HCT116 (cell line): ENCODE measurements around the gene SMYD4.

Experiments used
- EGR1 ChIP-seq: IDR thresholded peaks from 2 replicates; pipeline ENCODE4 v1.6.1; 2012; ENCODE audit warnings: low read depth
- EZH2 ChIP-seq: fragments of 200-600 bp; sonication (generic); IDR thresholded peaks from 2 replicates; pipeline ENCODE4 v1.6.1; 2017; ENCODE audit warnings: antibody characterized with exemption, mixed run types
- JUND ChIP-seq: IDR thresholded peaks from 2 replicates; pipeline ENCODE4 v1.6.1; 2012
- POLR2A ChIP-seq: IDR thresholded peaks from 2 replicates; pipeline ENCODE4 v1.7.0; 2011; ENCODE audit warnings: borderline replicate concordance; ENCODE audit not compliant: insufficient read depth, insufficient read length; ENCODE audit errors: extremely low read depth
- POLR2AphosphoS5 ChIP-seq: IDR thresholded peaks from 2 replicates; pipeline ENCODE4 v1.6.1; 2011; ENCODE audit warnings: mild to moderate bottlenecking, low read depth, low read length, moderate library complexity
- RAD21 ChIP-seq: IDR thresholded peaks from 2 replicates; pipeline ENCODE4 v1.6.1; 2012; ENCODE audit warnings: low read depth, mild to moderate bottlenecking
- YY1 ChIP-seq: IDR thresholded peaks from 2 replicates; pipeline ENCODE4 v1.6.1; 2011; ENCODE audit warnings: low read length, low read depth, moderate library complexity, mild to moderate bottlenecking; ENCODE audit not compliant: insufficient replicate concordance; ENCODE audit errors: extremely low read depth
- ZNF274 ChIP-seq: fragments of 200-500 bp; sonication (Bioruptor generic); IDR thresholded peaks from 2 replicates; pipeline ENCODE4 v1.6.1; 2014; ENCODE audit warnings: mild to moderate bottlenecking, low read depth, low read length, inconsistent platforms
- TF ChIP-seq, protein P1 (sequence below), 3 experiments: fragments of 200-600 bp in 1 of 3; sonication (generic) in 1 of 3; IDR thresholded peaks in 2 of 3; conservative IDR thresholded peaks in 1 of 3; 2 replicates each; pipeline ENCODE4 v1.5.1; 2012 to 2017; ENCODE audit warnings: low read depth in 2 of 3, low read length in 2 of 3, antibody characterized with exemption in 1 of 3, borderline replicate concordance in 1 of 3, control low read depth in 1 of 3, mild to moderate bottlenecking in 1 of 3, mixed read lengths in 1 of 3, mixed run types in 1 of 3, moderate library complexity in 1 of 3; ENCODE audit not compliant: insufficient read depth in 1 of 3
- TF ChIP-seq, protein P2 (sequence below): IDR thresholded peaks from 2 replicates; pipeline ENCODE4 v1.6.1; 2011; ENCODE audit warnings: mild to moderate bottlenecking, low read length, moderate library complexity; ENCODE audit not compliant: insufficient replicate concordance; ENCODE audit errors: extremely low read depth
- TF ChIP-seq, protein P3 (sequence below): IDR thresholded peaks from 2 replicates; pipeline ENCODE4 v1.6.1; 2012
- TF ChIP-seq, protein P4 (sequence below): IDR thresholded peaks from 2 replicates; pipeline ENCODE4 v1.6.1; 2012; ENCODE audit warnings: low read depth

- TF ChIP-seq POLR2AphosphoS5 = no peak
- TF ChIP-seq, protein P1, sequence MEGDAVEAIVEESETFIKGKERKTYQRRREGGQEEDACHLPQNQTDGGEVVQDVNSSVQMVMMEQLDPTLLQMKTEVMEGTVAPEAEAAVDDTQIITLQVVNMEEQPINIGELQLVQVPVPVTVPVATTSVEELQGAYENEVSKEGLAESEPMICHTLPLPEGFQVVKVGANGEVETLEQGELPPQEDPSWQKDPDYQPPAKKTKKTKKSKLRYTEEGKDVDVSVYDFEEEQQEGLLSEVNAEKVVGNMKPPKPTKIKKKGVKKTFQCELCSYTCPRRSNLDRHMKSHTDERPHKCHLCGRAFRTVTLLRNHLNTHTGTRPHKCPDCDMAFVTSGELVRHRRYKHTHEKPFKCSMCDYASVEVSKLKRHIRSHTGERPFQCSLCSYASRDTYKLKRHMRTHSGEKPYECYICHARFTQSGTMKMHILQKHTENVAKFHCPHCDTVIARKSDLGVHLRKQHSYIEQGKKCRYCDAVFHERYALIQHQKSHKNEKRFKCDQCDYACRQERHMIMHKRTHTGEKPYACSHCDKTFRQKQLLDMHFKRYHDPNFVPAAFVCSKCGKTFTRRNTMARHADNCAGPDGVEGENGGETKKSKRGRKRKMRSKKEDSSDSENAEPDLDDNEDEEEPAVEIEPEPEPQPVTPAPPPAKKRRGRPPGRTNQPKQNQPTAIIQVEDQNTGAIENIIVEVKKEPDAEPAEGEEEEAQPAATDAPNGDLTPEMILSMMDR (IDR thresholded peaks at IDR 0.05 in 2 of 3, conservative IDR thresholded peaks at IDR 0.05 in 1 of 3; ENCODE audit: borderline replicate concordance in 1 of 3, insufficient read depth in 1 of 3, low read depth in 2 of 3, low read length in 2 of 3) = no peak
- TF ChIP-seq, protein P2, sequence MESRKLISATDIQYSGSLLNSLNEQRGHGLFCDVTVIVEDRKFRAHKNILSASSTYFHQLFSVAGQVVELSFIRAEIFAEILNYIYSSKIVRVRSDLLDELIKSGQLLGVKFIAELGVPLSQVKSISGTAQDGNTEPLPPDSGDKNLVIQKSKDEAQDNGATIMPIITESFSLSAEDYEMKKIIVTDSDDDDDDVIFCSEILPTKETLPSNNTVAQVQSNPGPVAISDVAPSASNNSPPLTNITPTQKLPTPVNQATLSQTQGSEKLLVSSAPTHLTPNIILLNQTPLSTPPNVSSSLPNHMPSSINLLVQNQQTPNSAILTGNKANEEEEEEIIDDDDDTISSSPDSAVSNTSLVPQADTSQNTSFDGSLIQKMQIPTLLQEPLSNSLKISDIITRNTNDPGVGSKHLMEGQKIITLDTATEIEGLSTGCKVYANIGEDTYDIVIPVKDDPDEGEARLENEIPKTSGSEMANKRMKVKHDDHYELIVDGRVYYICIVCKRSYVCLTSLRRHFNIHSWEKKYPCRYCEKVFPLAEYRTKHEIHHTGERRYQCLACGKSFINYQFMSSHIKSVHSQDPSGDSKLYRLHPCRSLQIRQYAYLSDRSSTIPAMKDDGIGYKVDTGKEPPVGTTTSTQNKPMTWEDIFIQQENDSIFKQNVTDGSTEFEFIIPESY = no peak
- no peak for TF ChIP-seq POLR2A
- TF ChIP-seq RAD21 = no peak
- no peak for TF ChIP-seq JUND
- TF ChIP-seq YY1 = no peak
- no peak for TF ChIP-seq EZH2
- TF ChIP-seq ZNF274 = no peak
- TF ChIP-seq, protein P3, sequence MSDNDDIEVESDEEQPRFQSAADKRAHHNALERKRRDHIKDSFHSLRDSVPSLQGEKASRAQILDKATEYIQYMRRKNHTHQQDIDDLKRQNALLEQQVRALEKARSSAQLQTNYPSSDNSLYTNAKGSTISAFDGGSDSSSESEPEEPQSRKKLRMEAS = no peak
- TF ChIP-seq, protein P4, sequence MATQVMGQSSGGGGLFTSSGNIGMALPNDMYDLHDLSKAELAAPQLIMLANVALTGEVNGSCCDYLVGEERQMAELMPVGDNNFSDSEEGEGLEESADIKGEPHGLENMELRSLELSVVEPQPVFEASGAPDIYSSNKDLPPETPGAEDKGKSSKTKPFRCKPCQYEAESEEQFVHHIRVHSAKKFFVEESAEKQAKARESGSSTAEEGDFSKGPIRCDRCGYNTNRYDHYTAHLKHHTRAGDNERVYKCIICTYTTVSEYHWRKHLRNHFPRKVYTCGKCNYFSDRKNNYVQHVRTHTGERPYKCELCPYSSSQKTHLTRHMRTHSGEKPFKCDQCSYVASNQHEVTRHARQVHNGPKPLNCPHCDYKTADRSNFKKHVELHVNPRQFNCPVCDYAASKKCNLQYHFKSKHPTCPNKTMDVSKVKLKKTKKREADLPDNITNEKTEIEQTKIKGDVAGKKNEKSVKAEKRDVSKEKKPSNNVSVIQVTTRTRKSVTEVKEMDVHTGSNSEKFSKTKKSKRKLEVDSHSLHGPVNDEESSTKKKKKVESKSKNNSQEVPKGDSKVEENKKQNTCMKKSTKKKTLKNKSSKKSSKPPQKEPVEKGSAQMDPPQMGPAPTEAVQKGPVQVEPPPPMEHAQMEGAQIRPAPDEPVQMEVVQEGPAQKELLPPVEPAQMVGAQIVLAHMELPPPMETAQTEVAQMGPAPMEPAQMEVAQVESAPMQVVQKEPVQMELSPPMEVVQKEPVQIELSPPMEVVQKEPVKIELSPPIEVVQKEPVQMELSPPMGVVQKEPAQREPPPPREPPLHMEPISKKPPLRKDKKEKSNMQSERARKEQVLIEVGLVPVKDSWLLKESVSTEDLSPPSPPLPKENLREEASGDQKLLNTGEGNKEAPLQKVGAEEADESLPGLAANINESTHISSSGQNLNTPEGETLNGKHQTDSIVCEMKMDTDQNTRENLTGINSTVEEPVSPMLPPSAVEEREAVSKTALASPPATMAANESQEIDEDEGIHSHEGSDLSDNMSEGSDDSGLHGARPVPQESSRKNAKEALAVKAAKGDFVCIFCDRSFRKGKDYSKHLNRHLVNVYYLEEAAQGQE = no peak
- TF ChIP-seq EGR1 = no peak
Observed at GRCh38 chr17:1782171-1782567, 47.5 kb downstream of the SMYD4 start.
